IPS-15b (cell line): ENCODE data around the gene KLKB1.
"Not testable (repeated sequence)": the region's sequence is repeated elsewhere in the genome, so short reads cannot be mapped to it uniquely, and the experiment has no call there.

Experiments used
- H3K27me3 ChIP-seq: one replicate; pipeline ENCODE4 v1.6.1; 2013; ENCODE audit warnings: low read length; ENCODE audit not compliant: control insufficient read depth, insufficient read depth
- H3K36me3 ChIP-seq: one replicate; pipeline ENCODE4 v1.6.1; 2013; ENCODE audit warnings: low read length; ENCODE audit not compliant: control insufficient read depth, insufficient read depth
- H3K4me1 ChIP-seq: one replicate; pipeline ENCODE4 v1.6.1; 2013; ENCODE audit warnings: mild to moderate bottlenecking, low read length; ENCODE audit not compliant: control insufficient read depth, insufficient read depth
- H3K4me3 ChIP-seq: one replicate; pipeline ENCODE4 v1.5.1; 2013; ENCODE audit warnings: low read depth, low read length
- H3K9ac ChIP-seq: one replicate; pipeline ENCODE4 v1.6.1; 2013; ENCODE audit warnings: low read depth, mild to moderate bottlenecking, low read length
- H3K9me3 ChIP-seq: one replicate; pipeline ENCODE4 v1.6.1; 2013; ENCODE audit warnings: mild to moderate bottlenecking, low read length; ENCODE audit not compliant: control insufficient read depth, insufficient read depth

The KLKB1 gene

DNA sequence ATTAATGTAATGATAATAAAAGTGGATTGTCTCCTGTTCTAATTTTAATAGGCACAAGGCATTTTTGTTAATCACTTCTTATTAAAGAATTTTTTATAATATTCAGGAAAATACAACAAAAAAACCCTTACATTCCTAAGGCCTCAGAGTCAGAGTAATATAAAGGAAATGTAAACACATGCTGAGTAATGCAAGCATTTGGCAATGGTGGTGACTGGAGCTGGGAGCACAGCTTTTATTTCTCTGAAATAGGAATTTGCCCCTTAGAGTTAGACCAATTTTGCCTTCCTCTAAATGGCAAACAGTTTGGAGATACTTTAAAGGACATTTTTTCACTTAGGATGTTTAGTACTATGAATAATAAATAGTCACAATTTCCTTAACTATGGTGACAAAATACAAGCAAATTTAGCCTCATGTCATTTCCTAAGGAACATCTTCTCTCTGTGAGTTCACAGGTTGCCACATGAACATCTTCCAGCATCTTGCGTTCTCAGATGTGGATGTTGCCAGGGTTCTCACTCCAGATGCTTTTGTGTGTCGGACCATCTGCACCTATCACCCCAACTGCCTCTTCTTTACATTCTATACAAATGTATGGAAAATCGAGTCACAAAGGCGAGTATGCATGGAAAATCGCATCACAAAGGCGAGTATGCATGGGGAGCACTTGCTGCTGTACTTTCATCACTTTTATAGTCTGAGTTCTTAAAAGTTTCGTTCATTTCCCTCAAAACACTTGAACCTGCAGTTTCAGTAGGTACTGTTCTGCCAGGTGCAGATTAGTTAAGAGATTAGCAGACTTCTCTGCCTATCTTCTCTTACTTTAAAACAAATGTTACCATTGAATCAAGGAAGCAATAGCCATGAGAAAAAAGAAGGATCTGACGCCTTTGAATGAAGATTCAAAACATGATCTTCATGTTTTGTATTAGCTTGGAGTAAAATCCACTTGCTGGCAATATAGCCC, 22.8 kb downstream of the KLKB1 start:
- H3K9ac ChIP-seq, result peak overlapping the region; percentile 10

DNA sequence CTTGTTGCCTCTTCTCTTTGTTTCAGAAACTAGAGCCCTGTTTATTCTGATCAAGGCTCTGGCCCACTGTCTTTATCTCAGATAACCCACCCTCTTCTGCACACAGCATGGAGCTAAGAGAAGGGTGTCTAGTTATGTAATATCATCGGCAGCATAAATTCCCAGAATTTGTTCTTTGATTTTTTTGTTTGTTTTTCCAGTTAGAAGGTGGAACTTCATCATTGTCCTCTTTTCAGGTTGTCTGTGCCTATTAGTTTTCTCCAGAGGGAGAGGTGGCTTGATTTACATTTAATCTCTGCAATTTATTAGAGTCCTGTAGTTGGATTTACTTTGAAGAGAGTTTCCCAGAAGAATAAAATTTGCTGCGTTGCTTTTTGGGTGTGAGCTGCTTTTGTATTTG, 23.5 kb downstream of the KLKB1 start:
- Histone ChIP-seq H3K36me3 (no peaks in the 10 kb centered on the region), H3K9me3 (no peaks in the 10 kb centered on the region), H3K9ac (peak overlapping the region; percentile 8), H3K4me3 (no peak overlapping the region), H3K27me3 (no peaks in the 10 kb centered on the region), H3K4me1 (peaks cover 34% of the 10 kb centered on the region)

More for the DNA sequence above, 22.8 kb downstream of the KLKB1 start:
- Histone ChIP-seq H3K36me3 (no peaks in the 10 kb centered on the region), H3K9me3 (no peaks in the 10 kb centered on the region), H3K4me3 (no peak overlapping the region), H3K27me3 (no peaks in the 10 kb centered on the region), H3K4me1 (peaks cover 34% of the 10 kb centered on the region)

DNA sequence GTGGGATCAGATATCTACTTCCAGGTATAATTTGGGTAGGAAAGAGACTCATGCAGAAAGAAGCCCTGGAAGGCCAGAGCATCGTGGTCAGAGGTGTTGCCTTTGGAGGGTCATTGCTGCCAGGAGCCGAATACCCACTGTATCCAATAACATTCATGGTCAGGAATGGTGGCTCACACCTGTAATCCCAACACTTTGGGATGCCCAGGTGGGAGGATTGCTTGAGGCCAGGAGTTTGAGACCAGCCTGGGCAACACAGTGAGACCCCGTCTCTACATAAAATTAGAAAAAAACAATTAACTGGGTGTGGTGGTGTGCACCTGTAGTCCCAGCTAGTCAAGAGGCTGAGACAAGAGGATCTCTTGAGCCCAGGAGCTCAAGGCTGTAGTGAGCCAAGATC, 27.8 kb downstream of the KLKB1 start:
- Histone ChIP-seq H3K4me3 (no peak overlapping the region), H3K4me1 (peaks cover 19% of the 10 kb centered on the region), H3K27me3 (no peaks in the 10 kb centered on the region), H3K9me3 (no peaks in the 10 kb centered on the region), H3K36me3 (peaks cover 3% of the 10 kb centered on the region), H3K9ac (no peak overlapping the region)

DNA sequence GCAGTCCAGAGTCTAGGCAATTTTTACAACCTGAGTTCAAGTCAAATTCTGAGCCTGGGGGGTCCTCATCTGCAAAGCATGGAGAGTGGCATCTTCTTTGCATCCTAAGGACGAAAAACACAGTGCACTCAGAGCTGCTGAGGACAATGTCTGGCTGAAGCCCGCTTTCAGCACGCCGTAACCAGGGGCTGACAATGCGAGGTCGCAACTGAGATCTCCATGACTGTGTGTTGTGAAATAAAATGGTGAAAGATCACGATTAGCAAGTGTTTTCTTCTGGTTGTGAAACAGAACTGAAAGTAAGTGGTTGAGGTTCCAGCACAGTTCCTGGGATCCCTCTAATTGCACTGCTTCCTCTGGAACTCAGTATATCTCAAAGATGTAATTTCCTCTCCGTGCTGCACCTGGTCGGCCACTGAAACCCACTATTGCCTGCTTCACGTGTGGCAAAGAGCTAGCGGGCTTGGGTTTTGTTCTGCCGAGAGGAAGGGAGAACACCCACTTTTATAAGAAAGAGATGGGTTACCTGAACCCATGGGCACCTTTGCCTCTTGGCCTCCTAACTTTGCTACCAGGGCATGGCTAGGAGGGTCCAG, 31.0 kb downstream of the KLKB1 start:
- Histone ChIP-seq H3K9ac (no peak overlapping the region), H3K4me1 (no peaks in the 10 kb centered on the region), H3K36me3 (peaks cover 3% of the 10 kb centered on the region), H3K27me3 (no peaks in the 10 kb centered on the region), H3K9me3 (no peaks in the 10 kb centered on the region), H3K4me3 (no peak overlapping the region)

DNA sequence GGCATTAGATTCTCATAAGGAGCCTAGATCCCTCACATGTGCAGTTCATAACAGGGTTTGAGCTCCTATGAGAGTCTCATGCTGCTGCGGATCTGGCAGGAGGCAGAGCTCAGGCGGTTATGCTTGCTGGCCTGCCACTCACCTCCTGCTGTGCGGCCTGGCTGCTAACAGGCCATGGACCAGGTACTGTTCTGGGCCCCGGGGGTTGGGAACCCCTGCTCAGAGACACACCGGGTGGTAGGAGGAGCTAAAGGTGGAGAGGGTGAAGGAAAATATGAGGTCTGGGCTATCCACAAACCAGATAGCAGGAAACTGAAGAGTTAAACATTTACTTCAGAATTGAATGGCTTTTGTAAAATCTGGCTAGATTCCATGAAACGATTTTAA, 32.8 kb downstream of the KLKB1 start:
- Histone ChIP-seq H3K4me3 (no peak overlapping the region), H3K27me3 (no peaks in the 10 kb centered on the region), H3K9ac (no peak overlapping the region), H3K9me3 (no peaks in the 10 kb centered on the region), H3K4me1 (peaks cover 10% of the 10 kb centered on the region), H3K36me3 (peaks cover 3% of the 10 kb centered on the region)

DNA sequence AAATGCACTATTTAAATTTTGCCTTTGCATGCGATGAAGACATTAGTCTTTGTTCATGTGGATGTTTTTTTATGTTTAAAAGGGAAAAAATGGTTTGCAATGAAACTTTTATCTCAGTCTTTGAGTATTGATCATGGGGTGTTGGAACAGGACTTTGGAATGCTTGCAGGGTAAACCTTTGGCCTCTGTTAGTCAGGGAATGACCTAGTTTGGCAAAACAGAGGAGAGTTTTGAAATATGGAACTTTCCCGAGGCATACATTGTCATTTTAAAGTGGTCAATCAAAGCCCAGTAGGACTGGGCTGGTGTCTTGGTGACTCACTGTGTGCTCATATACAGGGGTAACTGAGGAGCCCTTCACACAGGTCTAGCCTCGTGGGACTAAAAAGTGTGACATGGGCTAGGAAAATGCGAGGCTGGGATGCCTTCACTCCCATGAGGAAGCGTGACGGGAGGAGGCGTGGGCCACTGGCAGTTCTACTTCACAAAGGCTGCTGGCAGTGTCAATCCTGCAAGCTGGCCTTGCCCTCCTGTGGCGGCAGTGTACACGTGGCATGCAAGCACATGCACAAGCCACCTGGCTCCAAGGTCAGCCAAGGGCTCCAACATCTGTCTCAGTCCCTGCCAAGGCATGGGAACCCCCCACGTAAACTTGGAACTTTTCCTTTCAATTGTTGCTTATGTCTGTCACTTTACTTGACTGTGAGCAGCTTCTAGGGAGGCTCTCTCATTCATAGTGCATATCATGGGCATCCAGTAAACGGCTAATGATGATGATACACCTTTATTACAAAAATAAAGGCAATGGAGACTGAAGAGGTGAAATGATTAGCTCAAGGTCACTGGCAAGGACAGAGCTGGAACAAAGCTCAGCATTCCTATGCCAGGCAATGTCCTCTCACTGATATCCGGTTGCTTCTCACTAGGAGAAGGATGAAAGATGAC, 33.5 kb downstream of the KLKB1 start:
- no peaks in the 10 kb centered on the region for H3K9me3 ChIP-seq
- H3K4me1 ChIP-seq, result peaks cover 11% of the 10 kb centered on the region
- H3K27me3 ChIP-seq, result no peaks in the 10 kb centered on the region
- H3K36me3 ChIP-seq, result peaks cover 3% of the 10 kb centered on the region
- H3K9ac ChIP-seq, result no peak overlapping the region
- no peak overlapping the region for H3K4me3 ChIP-seq

DNA sequence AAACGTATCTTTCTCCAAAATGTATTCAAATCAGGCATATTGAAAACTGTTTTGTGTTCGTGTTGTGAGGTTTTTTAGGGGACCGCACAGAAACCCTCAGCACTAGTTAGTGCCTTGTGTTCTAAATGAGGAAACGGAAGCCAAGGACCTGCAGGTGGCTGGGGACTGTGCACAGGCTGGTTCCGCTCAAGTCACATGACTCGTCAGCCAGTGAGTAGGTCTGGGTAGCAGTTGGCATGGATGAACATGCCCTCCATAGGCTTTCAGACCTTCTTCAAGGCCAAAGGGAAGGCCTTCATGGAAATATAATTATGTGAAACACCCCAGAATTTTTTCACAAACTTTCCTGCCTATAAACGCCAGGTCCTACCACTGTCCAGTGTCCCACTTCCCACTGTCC, 37.4 kb downstream of the KLKB1 start:
- Histone ChIP-seq H3K36me3 (no peaks in the 10 kb centered on the region), H3K27me3 (no peaks in the 10 kb centered on the region), H3K4me1 (peaks cover 31% of the 10 kb centered on the region), H3K9me3 (no peaks in the 10 kb centered on the region), H3K4me3 (no peak overlapping the region), H3K9ac (no peak overlapping the region)

DNA sequence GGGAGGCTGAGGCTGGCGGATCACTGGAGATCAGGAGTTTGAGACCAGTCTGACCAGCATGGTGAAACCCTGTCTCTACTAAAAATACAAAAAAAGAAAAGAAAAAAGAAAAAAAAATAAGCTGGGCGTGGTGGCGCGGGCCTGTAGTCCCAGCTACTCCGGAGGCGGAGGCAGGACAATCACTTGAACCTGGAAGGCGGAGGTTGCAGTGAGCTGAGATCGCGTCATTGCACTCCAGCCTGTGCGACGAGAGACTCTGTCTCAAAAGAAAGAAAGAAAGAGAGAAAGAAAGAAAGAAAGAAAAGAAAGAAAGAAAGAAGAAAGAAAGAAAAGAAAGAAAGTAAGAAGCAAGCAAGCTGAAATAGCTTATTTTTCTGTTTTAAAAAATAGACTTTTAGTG, 37.9 kb downstream of the KLKB1 start:
- H3K9ac ChIP-seq, H3K36me3 ChIP-seq, H3K9me3 ChIP-seq, H3K4me3 ChIP-seq, H3K27me3 ChIP-seq: not testable (repeated sequence)
- H3K4me1 ChIP-seq, result peaks cover 31% of the 10 kb centered on the region

DNA sequence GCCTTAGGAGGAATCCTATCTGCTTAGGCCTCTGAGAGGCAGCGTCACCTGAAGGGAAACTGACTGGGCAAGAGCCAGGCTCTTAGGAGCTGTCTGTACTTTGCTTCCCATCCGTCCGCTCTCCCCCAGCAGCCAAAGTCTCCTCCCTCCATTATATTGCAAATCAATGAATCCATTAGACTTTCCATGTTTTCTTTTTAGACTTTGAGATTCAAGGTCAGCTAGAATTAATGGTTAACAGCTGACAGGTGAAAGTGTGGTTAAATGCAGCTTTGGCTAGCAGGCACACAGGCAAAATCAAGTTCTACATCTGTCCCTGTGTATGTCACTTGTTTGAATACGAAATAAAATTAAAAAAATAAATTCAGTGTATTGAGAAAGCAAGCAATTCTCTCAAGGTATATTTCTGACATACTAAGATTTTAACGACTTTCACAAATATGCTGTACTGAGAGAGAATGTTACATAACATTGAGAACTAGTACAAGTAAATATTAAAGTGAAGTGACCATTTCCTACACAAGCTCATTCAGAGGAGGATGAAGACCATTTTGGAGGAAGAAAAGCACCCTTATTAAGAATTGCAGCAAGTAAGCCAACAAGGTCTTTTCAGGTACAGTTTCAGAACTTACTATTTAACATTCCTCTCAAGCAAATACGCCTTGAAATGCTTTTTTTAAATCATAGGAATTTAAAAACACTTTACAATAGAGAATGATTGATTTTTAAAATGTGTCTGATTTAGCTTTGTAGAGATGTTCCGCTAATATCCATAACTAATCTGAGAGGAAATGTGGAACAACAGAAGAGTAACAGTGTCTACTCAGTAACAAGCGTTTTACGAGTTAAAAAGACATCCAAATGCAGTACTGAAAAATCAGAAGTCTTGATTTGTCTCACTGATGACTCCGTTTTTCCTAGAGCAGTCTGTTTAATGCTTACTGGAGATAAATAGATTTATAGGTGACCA, 38.7 kb downstream of the KLKB1 start, which contains the start of gene F11:
Gene F11 (plus strand): TSS at position 507 of the 970 bp plus-strand sequence. CDS start 948 bp downstream, outside the sequence.
- H3K4me3 ChIP-seq, result peak within 1 kb of the TSS; percentile 43
- no peaks in the 10 kb centered on the region for H3K36me3 ChIP-seq
- H3K27me3 ChIP-seq, result no peaks in the 10 kb centered on the region
- peaks cover 31% of the 10 kb centered on the region for H3K4me1 ChIP-seq
- no peaks in the 10 kb centered on the region for H3K9me3 ChIP-seq
- H3K9ac ChIP-seq, result peak within 1 kb of the TSS; percentile 56

DNA sequence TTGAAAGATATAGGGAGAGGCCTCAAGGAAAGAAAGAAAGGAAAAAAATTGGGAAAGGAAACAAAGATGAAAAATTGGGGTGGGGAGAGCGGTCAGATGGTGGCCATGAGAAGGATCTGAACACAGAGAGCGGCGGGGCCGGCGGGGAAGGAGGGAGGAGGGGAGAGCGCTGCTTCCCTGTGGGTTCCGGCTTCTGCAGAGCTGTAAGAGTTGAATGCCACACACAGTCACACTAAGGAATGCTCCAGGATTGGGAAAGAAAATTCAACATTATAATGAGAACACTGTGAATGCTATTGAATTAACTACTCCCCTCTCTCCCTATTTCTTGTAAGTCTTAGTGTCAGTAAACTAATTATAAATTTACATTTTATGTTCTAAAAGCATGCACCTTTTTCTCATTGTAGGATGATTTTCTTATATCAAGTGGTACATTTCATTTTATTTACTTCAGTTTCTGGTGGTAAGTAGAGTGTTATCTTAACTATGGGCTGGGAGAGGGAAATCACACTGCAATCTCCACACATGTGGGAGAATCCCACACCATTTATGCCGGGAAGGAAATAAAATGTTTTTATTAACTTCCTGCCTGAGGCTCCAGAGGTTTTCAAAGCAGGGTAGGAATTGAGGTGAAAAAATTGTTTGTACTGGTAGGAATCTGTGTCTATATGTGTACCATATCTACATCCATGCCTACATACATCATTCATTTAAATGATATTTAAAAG, 39.6 kb downstream of the KLKB1 start:
- peak overlapping the region; percentile 43 for H3K4me3 ChIP-seq
- no peaks in the 10 kb centered on the region for H3K36me3 ChIP-seq
- H3K27me3 ChIP-seq, result no peaks in the 10 kb centered on the region
- H3K9ac ChIP-seq, result peak overlapping the region; percentile 56
- H3K4me1 ChIP-seq, result peaks cover 31% of the 10 kb centered on the region
- no peaks in the 10 kb centered on the region for H3K9me3 ChIP-seq
